Aorta (tissue), 5 donors: ENCODE results near the gene TPM3. TPM values are rescaled to one million over a fixed set of nuclear protein-coding genes. Genes with fewer than 3 reads are reported as not detected.
"Not testable (repeated sequence)": the region's sequence is repeated elsewhere in the genome, so short reads cannot be mapped to it uniquely, and the experiment has no call there.

Experiments used
- ATAC-seq: fragments of 200-7000 bp; cut with Tn5 transposase; one replicate; pipeline ENCODE4 v1.9.1; 2022; ENCODE audit warnings: moderate library complexity; ENCODE audit not compliant: low FRiP score
- DNase-seq, 2 donors: peaks; one replicate each; pipeline ENCODE4 v3.0.0-alpha.2; 2020
- H3K27ac ChIP-seq, 2 donors: one replicate each; pipeline ENCODE4 v1.5.1; 2013; ENCODE audit warnings: low read length in 2 of 2, mild to moderate bottlenecking in 2 of 2, moderate library complexity in 2 of 2, control low read depth in 1 of 2, inconsistent platforms in 1 of 2, low read depth in 1 of 2
- H3K27me3 ChIP-seq, 2 donors: one replicate each; pipeline ENCODE4 v1.6.1; 2013; ENCODE audit warnings: control low read depth in 1 of 2, low read length in 1 of 2, mild to moderate bottlenecking in 1 of 2, moderate library complexity in 1 of 2; ENCODE audit not compliant: insufficient read depth in 2 of 2, control insufficient read depth in 1 of 2
- H3K36me3 ChIP-seq, 2 donors: one replicate each; pipeline ENCODE4 v1.6.1; 2013; ENCODE audit warnings: control low read depth in 1 of 2, low read length in 1 of 2, mild to moderate bottlenecking in 1 of 2; ENCODE audit not compliant: insufficient read depth in 2 of 2, control insufficient read depth in 1 of 2
- H3K4me1 ChIP-seq, 2 donors: one replicate each; pipeline ENCODE4 v1.6.1; 2013; ENCODE audit warnings: low read length in 2 of 2, control low read depth in 1 of 2, mild to moderate bottlenecking in 1 of 2, moderate library complexity in 1 of 2; ENCODE audit not compliant: insufficient read depth in 2 of 2, control insufficient read depth in 1 of 2
- H3K4me3 ChIP-seq, 2 donors: one replicate each; pipeline ENCODE4 v1.5.1; 2013; ENCODE audit warnings: low read length in 2 of 2, control low read depth in 1 of 2, mild to moderate bottlenecking in 1 of 2
- H3K9me3 ChIP-seq: one replicate; pipeline ENCODE4 v1.6.1; 2013; ENCODE audit warnings: mild to moderate bottlenecking, low read length; ENCODE audit not compliant: control insufficient read depth
- WGBS, 2 donors: extraction: QIAGEN DNeasy Blood & Tissue Kit; methylation state at CpG; one replicate each; pipeline ENCODE4 v1.1.7; 2013; 5-methylcytosine and 5-hydroxymethylcytosine counted together
- intact Hi-C, 2 donors: fragments of 100-400 bp; cut with DNase I; formaldehyde crosslinking; loops; one replicate each; pipeline versions ENCODE4 v1.14.2 to v1.15.0; 2022
- microRNA-seq, 2 donors: library from miRNA; unstranded; fragments of <30 nt; microRNA quantifications; one replicate each; pipeline ENCODE4 v1.2.0, GENCODE V29; 2020
- polyA plus RNA-seq, 2 donors: library from polyadenylated mRNA; stranded (reverse); fragments of 200-250 nt; gene quantifications; one replicate each; pipeline ENCODE4 v1.2.3, GENCODE V29; 2013
- total RNA-seq, 2 donors: library from RNA; stranded (reverse); fragmentation: NEBNext Ultra II Directional; extraction: Animal tissue kit (Norgen Biotek cat#: 25700); gene quantifications; one replicate each; pipeline ENCODE4 v1.2.1, GENCODE V29; 2021
- donor health status: healthy with polysubstance abuse.
- donor health status: Bipolar disorder and iron deficiency.
- donor health status: DM: no; HTN: no; CAD: no.
- donor health status: DM: no; HTN: no; CAD: no.
- donor health status: DM: yes; HTN: yes; CAD: no.

TPM3 gene
- total and polyA plus RNA-seq, 4 donors: 79.7 to 186 (median 160) TPM

- 50 to 55% methylated on average over 2 of the region's 2 CpGs for WGBS, 2 donors
- Histone ChIP-seq H3K36me3 (no peaks in the 10 kb centered on the region), H3K9me3 (no peaks in the 10 kb centered on the region), H3K27ac (no peak overlapping the region), H3K27me3 (no peaks in the 10 kb centered on the region), H3K4me3 (no peak overlapping the region), H3K4me1 (no peaks in the 10 kb centered on the region)
- ATAC-seq (no peak), DNase-seq (no peak)
- intact Hi-C loops: no loop called here
These were observed 62.4 kb downstream of the TPM3 start for GRCh38 chr1:154129391-154129970.

- H3K36me3 ChIP-seq, intact Hi-C loops, H3K4me1 ChIP-seq, H3K4me3 ChIP-seq, H3K27ac ChIP-seq, DNase-seq, ATAC-seq, H3K9me3 ChIP-seq, H3K27me3 ChIP-seq: not testable (repeated sequence)
- WGBS, 2 donors: 95% methylated on average over 11 of the region's 11 CpGs
These were observed 68.7 kb downstream of the TPM3 start for GRCh38 chr1:154123205-154123604.

GRCh38 chr1:154117642-154118041 lies 74.3 kb downstream of the TPM3 start:
- DNase-seq: no peak
- intact Hi-C loops: no loop called here
- Histone ChIP-seq H3K4me1 (no peaks in the 10 kb centered on the region), H3K36me3 (no peaks in the 10 kb centered on the region), H3K4me3 (no peak overlapping the region), H3K9me3 (no peaks in the 10 kb centered on the region), H3K27me3 (no peaks in the 10 kb centered on the region), H3K27ac (no peak overlapping the region)
- 77 to 79% methylated on average over 5 of the region's 5 CpGs for WGBS, 2 donors
- ATAC-seq: no peak

- H3K27ac ChIP-seq: no peak overlapping the region
- WGBS, 2 donors: 53 to 59% methylated on average over 1 of the region's 1 CpG
- DNase-seq (no peak), ATAC-seq (no peak)
- no peaks in the 10 kb centered on the region for H3K4me1 ChIP-seq
- intact Hi-C loops: no loop called here
- no peaks in the 10 kb centered on the region for H3K9me3 ChIP-seq
- no peak overlapping the region for H3K4me3 ChIP-seq
- no peaks in the 10 kb centered on the region for H3K27me3 ChIP-seq
- H3K36me3 ChIP-seq: no peaks in the 10 kb centered on the region
These were observed 76.7 kb downstream of the TPM3 start for GRCh38 chr1:154115180-154115579.

Small RNAs within 50 kb of the gene (microRNA-seq; reads per million reads assigned to microRNA genes)
- 5.0 to 23.8 reads per million in 2 donors for gene MIR190B

Other genes with a start within 250 kb of the TPM3 start
- gene DENND4B, start 245.4 kb downstream of the TPM3 start, total RNA-seq: 10 to 100 TPM; 45.7 to 94.7 TPM
- gene DENND4B, start 245.4 kb downstream of the TPM3 start, polyA plus RNA-seq: 10 to 100 TPM in 1 of 2 donors, 1 to 10 TPM in 1; 6.6 to 34.6 TPM
- 10 to 100 TPM; 31.2 to 49.7 TPM for gene CRTC2, start 233.5 kb downstream of the TPM3 start, total RNA-seq
- gene CRTC2, start 233.5 kb downstream of the TPM3 start, polyA plus RNA-seq: 10 to 100 TPM; 14.4 to 71.0 TPM
- gene SLC39A1, start 228.6 kb downstream of the TPM3 start, total RNA-seq: 10 to 100 TPM; 88.9 to 91.1 TPM
- gene SLC39A1, start 228.6 kb downstream of the TPM3 start, polyA plus RNA-seq: 10 to 100 TPM; 54.5 to 96.7 TPM
- gene CREB3L4, start 224.2 kb downstream of the TPM3 start, total RNA-seq: 1 to 10 TPM; 5.0 to 8.9 TPM
- gene CREB3L4, start 224.2 kb downstream of the TPM3 start, polyA plus RNA-seq: 10 to 100 TPM in 1 of 2 donors, 1 to 10 TPM in 1; 1.4 to 10.7 TPM
- gene JTB, start 214.4 kb downstream of the TPM3 start, total RNA-seq: 10 to 100 TPM; 84.8 to 88.3 TPM
- gene JTB, start 214.4 kb downstream of the TPM3 start, polyA plus RNA-seq: 100 to 1,000 TPM; 204 to 227 TPM
- 100 to 1,000 TPM; 127 to 135 TPM for gene RAB13, start 205.8 kb downstream of the TPM3 start, total RNA-seq
- 100 to 1,000 TPM; 266 to 643 TPM for gene RAB13, start 205.8 kb downstream of the TPM3 start, polyA plus RNA-seq
- 1,000 to 10,000 TPM; 1,406 to 1,521 TPM for gene RPS27, start 201.3 kb downstream of the TPM3 start, total RNA-seq
- over 10,000 TPM; 13,485 to 25,693 TPM for gene RPS27, start 201.3 kb downstream of the TPM3 start, polyA plus RNA-seq
- under 1 TPM; 0.12 to 0.16 TPM for gene NUP210L, start 37.0 kb downstream of the TPM3 start, total RNA-seq
- gene NUP210L, start 37.0 kb downstream of the TPM3 start, polyA plus RNA-seq: under 1 TPM in 1 of 2 donors, not detected in 1; 0.15 TPM
- not detected for gene CFAP141, start 14.2 kb upstream of the TPM3 start, total RNA-seq
- gene CFAP141, start 14.2 kb upstream of the TPM3 start, polyA plus RNA-seq: not detected
- gene UBAP2L, start 28.9 kb upstream of the TPM3 start, total RNA-seq: 100 to 1,000 TPM; 110 to 146 TPM
- gene UBAP2L, start 28.9 kb upstream of the TPM3 start, polyA plus RNA-seq: 10 to 100 TPM; 31.9 to 63.1 TPM
- 10 to 100 TPM; 52.2 to 57.1 TPM for gene HAX1, start 80.5 kb upstream of the TPM3 start, total RNA-seq
- 10 to 100 TPM; 70.6 to 98.6 TPM for gene HAX1, start 80.5 kb upstream of the TPM3 start, polyA plus RNA-seq
- gene AQP10, start 129.0 kb upstream of the TPM3 start, total RNA-seq: under 1 TPM in 1 of 2 donors, not detected in 1; 0.26 TPM
- gene AQP10, start 129.0 kb upstream of the TPM3 start, polyA plus RNA-seq: 10 to 100 TPM in 1 of 2 donors, under 1 TPM in 1; 0.08 to 10.3 TPM
- 100 to 1,000 TPM; 122 to 176 TPM for gene ATP8B2, start 133.4 kb upstream of the TPM3 start, total RNA-seq
- 10 to 100 TPM; 28.8 to 54.9 TPM for gene ATP8B2, start 133.4 kb upstream of the TPM3 start, polyA plus RNA-seq
- gene IL6R, start 213.2 kb upstream of the TPM3 start, total RNA-seq: 10 to 100 TPM; 16.5 to 18.2 TPM
- 1 to 10 TPM; 3.6 to 6.6 TPM for gene IL6R, start 213.2 kb upstream of the TPM3 start, polyA plus RNA-seq